ENCODE measurements around the gene TRIM61. TPM values are rescaled to one million over a fixed set of nuclear protein-coding genes. Genes with fewer than 3 reads are reported as not detected.
A peak's percentile ranks its signal among the peaks of the same experiment; 100 is the strongest.
"Not testable (repeated sequence)": the region's sequence is repeated elsewhere in the genome, so short reads cannot be mapped to it uniquely, and the experiment has no call there.

Gene TRIM61
- total RNA-seq, 2 experiments from 2014 or later: 1.1 to 1.2 TPM

- H3K27me3 Mint-ChIP-seq: no peaks in the 10 kb centered on the region
- H3K27ac Mint-ChIP-seq: no peak overlapping the region
- intact Hi-C loops (cut with micrococcal nuclease): no loop called here
- ATAC-seq (no peak), DNase-seq (no peak)
- H3K4me3 Mint-ChIP-seq: no peak overlapping the region
- H3K9me3 Mint-ChIP-seq: peaks cover 3% of the 10 kb centered on the region
- POLR2A ChIA-PET: no interaction called here
- H3K4me1 Mint-ChIP-seq (ENCODE audit: low read depth): no peaks in the 10 kb centered on the region
- no peak for TF ChIP-seq CTCF (IDR thresholded peaks at IDR 0.05)
- H3K36me3 Mint-ChIP-seq (ENCODE audit: low read depth): no peaks in the 10 kb centered on the region
- CTCF ChIA-PET: no interaction called here
These were observed 12.0 kb upstream of the TRIM61 start for GRCh38 chr4:164989471-164989870.

GRCh38 chr4:164971929-164972328 is 5.5 kb downstream of the TRIM61 start:
- CTCF ChIA-PET; H3K9me3 Mint-ChIP-seq; POLR2A ChIA-PET; H3K4me1 Mint-ChIP-seq (ENCODE audit: low read depth); H3K4me3 Mint-ChIP-seq; DNase-seq; H3K27me3 Mint-ChIP-seq; ATAC-seq; intact Hi-C loops (cut with micrococcal nuclease); H3K27ac Mint-ChIP-seq: not testable (repeated sequence)
- peaks cover 12% of the 10 kb centered on the region for H3K36me3 Mint-ChIP-seq (ENCODE audit: low read depth)

- peaks cover 9% of the 10 kb centered on the region for H3K36me3 Mint-ChIP-seq (ENCODE audit: low read depth)
- peaks cover 11% of the 10 kb centered on the region for H3K9me3 Mint-ChIP-seq
- no peak overlapping the region for H3K27ac Mint-ChIP-seq
- no peak overlapping the region for H3K4me3 Mint-ChIP-seq
- H3K4me1 Mint-ChIP-seq (ENCODE audit: low read depth): peaks cover 15% of the 10 kb centered on the region
- ATAC-seq (no peak), DNase-seq (no peak)
- TF ChIP-seq CTCF (IDR thresholded peaks at IDR 0.05): no peak
- ChIA-PET POLR2A (no interaction called here), CTCF (no interaction called here)
- H3K27me3 Mint-ChIP-seq: no peaks in the 10 kb centered on the region
- intact Hi-C loops (cut with micrococcal nuclease): no loop called here
These were observed 17.6 kb downstream of the TRIM61 start for GRCh38 chr4:164959896-164960295.

GRCh38 chr4:164959421-164959820 is 18.0 kb downstream of the TRIM61 start:
- intact Hi-C loops (cut with micrococcal nuclease); H3K36me3 Mint-ChIP-seq (ENCODE audit: low read depth); H3K27me3 Mint-ChIP-seq; ATAC-seq; H3K4me3 Mint-ChIP-seq; H3K27ac Mint-ChIP-seq; POLR2A ChIA-PET; DNase-seq; CTCF ChIA-PET: not testable (repeated sequence)
- peaks cover 11% of the 10 kb centered on the region for H3K9me3 Mint-ChIP-seq
- H3K4me1 Mint-ChIP-seq (ENCODE audit: low read depth): peaks cover 15% of the 10 kb centered on the region

GRCh38 chr4:164956766-164957643 is 20.5 kb downstream of the TRIM61 start:
- ATAC-seq: peak; percentile 100
- H3K27me3 Mint-ChIP-seq: peaks cover 5% of the 10 kb centered on the region

More at GRCh38 chr4:164956766-164957643, 20.5 kb downstream of the TRIM61 start:
- H3K27ac Mint-ChIP-seq: peak overlapping the region; percentile 54
- peaks cover 11% of the 10 kb centered on the region for H3K9me3 Mint-ChIP-seq
- intact Hi-C loops (cut with micrococcal nuclease): no loop called here
- H3K36me3 Mint-ChIP-seq (ENCODE audit: low read depth): peaks cover 9% of the 10 kb centered on the region
- no peak for TF ChIP-seq CTCF (IDR thresholded peaks at IDR 0.05)
- H3K4me3 Mint-ChIP-seq: peak overlapping the region; percentile 83
- peaks cover 15% of the 10 kb centered on the region for H3K4me1 Mint-ChIP-seq (ENCODE audit: low read depth)
- ChIA-PET CTCF (interaction anchor here (1.9 kb wide), 1 partner anchor 10 kb away, joined by 4 read pairs; no protein-coding TSS in a partner anchor), POLR2A (no interaction called here)
- peak; percentile 87 for DNase-seq

Measured in activated CD8-positive, alpha-beta T cell treated with anti-CD3 and anti-CD28 coated beads for 36 hours (primary cell).